Measurements from ENCODE around the gene VSIG8.

DNA sequence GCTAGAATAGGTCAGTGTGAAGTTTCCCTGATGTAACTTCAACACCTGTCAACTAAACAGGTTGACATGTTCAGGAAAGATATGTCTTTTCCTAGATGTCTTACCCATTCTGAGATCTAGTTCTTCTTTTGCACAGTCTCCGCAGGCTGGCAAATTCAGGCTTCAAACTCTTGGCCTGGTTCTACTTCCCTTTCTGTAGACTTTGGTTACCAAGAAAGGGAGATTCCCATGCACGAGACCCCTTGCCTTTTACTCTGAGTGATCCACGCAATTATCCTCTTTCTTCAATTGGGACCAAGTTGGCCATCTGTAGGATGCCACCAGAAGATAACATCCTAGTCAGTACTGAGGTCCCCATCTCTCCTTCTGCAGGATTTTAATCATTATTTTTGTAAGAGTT is 35.5 kb upstream of the VSIG8 start:
- TF ChIP-seq, protein P1, sequence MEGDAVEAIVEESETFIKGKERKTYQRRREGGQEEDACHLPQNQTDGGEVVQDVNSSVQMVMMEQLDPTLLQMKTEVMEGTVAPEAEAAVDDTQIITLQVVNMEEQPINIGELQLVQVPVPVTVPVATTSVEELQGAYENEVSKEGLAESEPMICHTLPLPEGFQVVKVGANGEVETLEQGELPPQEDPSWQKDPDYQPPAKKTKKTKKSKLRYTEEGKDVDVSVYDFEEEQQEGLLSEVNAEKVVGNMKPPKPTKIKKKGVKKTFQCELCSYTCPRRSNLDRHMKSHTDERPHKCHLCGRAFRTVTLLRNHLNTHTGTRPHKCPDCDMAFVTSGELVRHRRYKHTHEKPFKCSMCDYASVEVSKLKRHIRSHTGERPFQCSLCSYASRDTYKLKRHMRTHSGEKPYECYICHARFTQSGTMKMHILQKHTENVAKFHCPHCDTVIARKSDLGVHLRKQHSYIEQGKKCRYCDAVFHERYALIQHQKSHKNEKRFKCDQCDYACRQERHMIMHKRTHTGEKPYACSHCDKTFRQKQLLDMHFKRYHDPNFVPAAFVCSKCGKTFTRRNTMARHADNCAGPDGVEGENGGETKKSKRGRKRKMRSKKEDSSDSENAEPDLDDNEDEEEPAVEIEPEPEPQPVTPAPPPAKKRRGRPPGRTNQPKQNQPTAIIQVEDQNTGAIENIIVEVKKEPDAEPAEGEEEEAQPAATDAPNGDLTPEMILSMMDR (IDR thresholded peaks at IDR 0.05), result no peak
- TF ChIP-seq EP300 (IDR thresholded peaks at IDR 0.05) (no peak), POLR2A (IDR thresholded peaks at IDR 0.05) (no peak)

All from ovary (tissue), 3 donors.